ENCODE measurements around the gene KRTAP1-1.

DNA sequence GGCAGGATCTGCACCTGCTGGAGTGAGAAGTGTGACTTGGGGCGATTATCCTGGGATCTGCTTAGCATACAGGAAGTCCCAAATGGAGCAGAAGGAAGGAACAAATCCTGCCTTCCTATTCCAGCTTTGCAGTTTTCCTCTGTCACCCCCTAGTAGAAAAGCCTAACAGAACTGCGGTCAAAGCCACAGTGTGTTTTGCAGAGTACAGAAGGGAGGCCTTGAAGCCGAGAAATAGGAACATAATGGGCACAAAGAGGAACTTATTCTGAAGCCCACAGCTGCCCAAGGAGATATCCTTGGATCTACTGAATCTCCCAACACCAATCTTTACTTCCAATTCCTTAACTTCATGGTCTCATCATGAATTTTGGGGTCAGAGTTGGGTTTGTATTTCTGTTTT lies 22.7 kb downstream of the KRTAP1-1 start:
- TF ChIP-seq POLR2A (IDR thresholded peaks at IDR 0.05), result no peak
- TF ChIP-seq CTCF (IDR thresholded peaks at IDR 0.05), result no peak
- TF ChIP-seq POLR2AphosphoS5 (IDR thresholded peaks at IDR 0.05), result no peak

Measured in prostate gland (tissue), 2 donors.